ENCODE data around the gene ZNF783.

GRCh38 chr7:149289856-149290255, 27.9 kb downstream of the ZNF783 start:
- TF ChIP-seq POLR2AphosphoS5 (IDR thresholded peaks at IDR 0.05; ENCODE audit: low read depth, low read length), result no peak
- TF ChIP-seq POLR2A (IDR thresholded peaks at IDR 0.05; ENCODE audit: low read depth, low read length), result no peak

Measured in GM12892 (cell line).